Activated B cell treated with CpG ODN at 0.5 μM for 24 hours (primary cell): Measurements from ENCODE around the gene TMX4. TPM values are rescaled to one million over a fixed set of nuclear protein-coding genes. Genes with fewer than 3 reads are reported as not detected.

Source experiments
- ATAC-seq: fragments of 200-7000 bp; cut with Tn5 transposase; one replicate; pipeline ENCODE4 v1.10.0; 2021; ENCODE audit warnings: low read depth, mild to moderate bottlenecking, moderate library complexity
- CTCF ChIA-PET: fragments of 350-600 bp; sonication (Branson Sonifier 250); formaldehyde crosslinking; loops from one replicate; lab custom pipeline; 2021; ENCODE audit warnings: antibody characterized with exemption; lab: Charles Lee
- POLR2A ChIA-PET: fragments of 350-600 bp; sonication (Branson Sonifier 250); formaldehyde crosslinking; loops from one replicate; lab custom pipeline; 2021; ENCODE audit warnings: antibody characterized with exemption; lab: Charles Lee
- DNase-seq: peaks from one replicate; pipeline ENCODE4 v3.0.0; 2022
- H3K27ac Mint-ChIP-seq: one replicate; pipeline ENCODE4 v1.8.0; 2020; ENCODE audit warnings: mixed read lengths
- H3K27me3 Mint-ChIP-seq: one replicate; pipeline ENCODE4 v1.8.0; 2021; ENCODE audit warnings: mixed read lengths
- H3K36me3 Mint-ChIP-seq: one replicate; pipeline ENCODE4 v1.8.0; 2021; ENCODE audit warnings: low read depth, mixed read lengths
- H3K4me1 Mint-ChIP-seq: one replicate; pipeline ENCODE4 v1.8.0; 2021; ENCODE audit warnings: mixed read lengths
- H3K4me3 Mint-ChIP-seq: one replicate; pipeline ENCODE4 v1.8.0; 2020; ENCODE audit warnings: mild to moderate bottlenecking, mixed read lengths
- H3K9me3 Mint-ChIP-seq: one replicate; pipeline ENCODE4 v1.8.0; 2020; ENCODE audit warnings: mixed read lengths
- CTCF ChIP-seq: fragments of 200-600 bp; IDR thresholded peaks from one replicate; pipeline ENCODE4 v1.8.0; 2022; ENCODE audit warnings: antibody characterized with exemption, mild to moderate bottlenecking
- intact Hi-C: fragments of 100-400 bp; cut with micrococcal nuclease; formaldehyde crosslinking; loops from one replicate; pipeline ENCODE4 v1.15.1; 2024
- total RNA-seq: library from RNA; stranded (reverse); gene quantifications from 2 replicates; pipeline ENCODE4 v1.2.3, GENCODE V29; 2022

TMX4 gene
- total RNA-seq, 1 donor from 2014 or later, result 24.8 TPM

- ChIA-PET CTCF (no interaction called here), POLR2A (no interaction called here)
- Mint-ChIP-seq H3K4me1 (no peaks in the 10 kb centered on the region), H3K4me3 (no peak overlapping the region), H3K27ac (no peak overlapping the region), H3K36me3 (no peaks in the 10 kb centered on the region), H3K27me3 (peaks cover 4% of the 10 kb centered on the region), H3K9me3 (no peaks in the 10 kb centered on the region)
- intact Hi-C loops, result loop anchor here (10.0 kb wide), 2 partner anchors 255 to 485 kb away; no protein-coding TSS in a partner anchor
- ATAC-seq (no peak), DNase-seq (no peak)
- no peak for TF ChIP-seq CTCF
These were observed 29.7 kb upstream of the TMX4 start for GRCh38 chr20:8049310-8049709.

- ATAC-seq, result no peak
- intact Hi-C loops, result loop anchor here (10.0 kb wide), 2 partner anchors 259 to 489 kb away; no protein-coding TSS in a partner anchor
- Mint-ChIP-seq H3K36me3 (no peaks in the 10 kb centered on the region), H3K27ac (no peak overlapping the region), H3K27me3 (peaks cover 6% of the 10 kb centered on the region), H3K4me3 (no peak overlapping the region), H3K9me3 (no peaks in the 10 kb centered on the region), H3K4me1 (peaks cover 1% of the 10 kb centered on the region)
- no peak for DNase-seq
- ChIA-PET CTCF (interaction anchor here (1.5 to 6.6 kb wide), 2 partner anchors 76 to 676 kb away, joined by 4 to 98 read pairs; no protein-coding TSS in a partner anchor), POLR2A (no interaction called here)
- no peak for TF ChIP-seq CTCF
These were observed 26.4 kb upstream of the TMX4 start for GRCh38 chr20:8045946-8046345.

- Mint-ChIP-seq H3K4me3 (no peak overlapping the region), H3K27ac (no peak overlapping the region), H3K36me3 (no peaks in the 10 kb centered on the region), H3K4me1 (peaks cover 1% of the 10 kb centered on the region), H3K9me3 (no peaks in the 10 kb centered on the region), H3K27me3 (peaks cover 6% of the 10 kb centered on the region)
- TF ChIP-seq CTCF, result peak; percentile 68
- CTCF ChIA-PET, result interaction anchor here (0.6 to 6.6 kb wide), 19 partner anchors 9 to 688 kb away, joined by 3 to 98 read pairs (median 3); no protein-coding TSS in a partner anchor
- DNase-seq (no peak), ATAC-seq (peak; percentile 70)
- POLR2A ChIA-PET, result interaction anchor here (1.3 kb wide), 1 partner anchor 24 kb away, joined by 4 read pairs; the partner anchor contains the start of gene TMX4
- intact Hi-C loops, result loop anchor here (1.0 to 10.0 kb wide), 5 partner anchors 23 to 678 kb away; no protein-coding TSS in a partner anchor
These were observed 24.2 kb upstream of the TMX4 start for GRCh38 chr20:8043687-8044282.

- Mint-ChIP-seq H3K27me3 (peaks cover 8% of the 10 kb centered on the region), H3K4me3 (no peak overlapping the region), H3K27ac (no peak overlapping the region), H3K4me1 (peaks cover 1% of the 10 kb centered on the region), H3K9me3 (no peaks in the 10 kb centered on the region), H3K36me3 (no peaks in the 10 kb centered on the region)
- no peak for DNase-seq
- ATAC-seq, result no peak
- intact Hi-C loops, result no loop called here
- ChIA-PET POLR2A (no interaction called here), CTCF (interaction anchor here (1.5 kb wide), 1 partner anchor 683 kb away, joined by 3 read pairs; no protein-coding TSS in a partner anchor)
- no peak for TF ChIP-seq CTCF
These were observed 19.5 kb upstream of the TMX4 start for GRCh38 chr20:8039042-8039441.

- ChIA-PET CTCF (no interaction called here), POLR2A (no interaction called here)
- no peaks in the 10 kb centered on the region for H3K36me3 Mint-ChIP-seq
- H3K9me3 Mint-ChIP-seq, result no peaks in the 10 kb centered on the region
- DNase-seq (no peak), ATAC-seq (no peak)
- intact Hi-C loops, result no loop called here
- no peak overlapping the region for H3K27ac Mint-ChIP-seq
- H3K4me1 Mint-ChIP-seq, result no peaks in the 10 kb centered on the region
- peaks cover 6% of the 10 kb centered on the region for H3K27me3 Mint-ChIP-seq
- no peak for TF ChIP-seq CTCF
- no peak overlapping the region for H3K4me3 Mint-ChIP-seq
These were observed 17.2 kb upstream of the TMX4 start for GRCh38 chr20:8036771-8037170.
